Heart right ventricle (tissue), 16 donors: ENCODE measurements around the gene WASF2. TPM values are rescaled to one million over a fixed set of nuclear protein-coding genes. Genes with fewer than 3 reads are reported as not detected.

Experiments used
- ATAC-seq, 8 donors: fragments of 200-7000 bp; cut with Tn5 transposase; one replicate each; pipeline ENCODE4 v1.9.1; 2020; ENCODE audit warnings: mild to moderate bottlenecking in 8 of 8, moderate library complexity in 8 of 8, moderate number of reproducible peaks in 1 of 8
- DNase-seq, 2 donors: peaks; one replicate each; pipeline ENCODE4 v3.0.0-alpha.2; 2020
- H3K27ac ChIP-seq, 10 donors: fragments of 200-600 bp; sonication (generic) in 2 of 10; one replicate each; pipeline versions ENCODE4 v1.5.0 to v1.8.0; 2020 to 2022; ENCODE audit warnings: mild to moderate bottlenecking in 3 of 10
- H3K27me3 ChIP-seq, 7 donors: fragments of 200-600 bp; one replicate each; pipeline ENCODE4 v1.8.0; 2021 to 2022; ENCODE audit warnings: mild to moderate bottlenecking in 2 of 7
- H3K36me3 ChIP-seq, 9 donors: fragments of 200-600 bp; sonication (generic) in 1 of 9; one replicate each; pipeline versions ENCODE4 v1.5.0 to v1.8.0; 2020 to 2022; ENCODE audit warnings: mild to moderate bottlenecking in 2 of 9
- H3K4me1 ChIP-seq, 9 donors: fragments of 200-600 bp; sonication (generic) in 1 of 9; one replicate each; pipeline versions ENCODE4 v1.5.0 to v1.8.0; 2020 to 2022; ENCODE audit warnings: mild to moderate bottlenecking in 4 of 9
- H3K4me3 ChIP-seq, 10 donors: fragments of 200-600 bp; sonication (generic) in 2 of 10; one replicate each; pipeline versions ENCODE4 v1.5.0 to v1.8.0; 2020 to 2022; ENCODE audit warnings: mild to moderate bottlenecking in 7 of 10, moderate library complexity in 2 of 10
- H3K9me3 ChIP-seq, 11 donors: fragments of 200-600 bp in 10 of 11; sonication (generic) in 2 of 11; one replicate each; pipeline versions ENCODE4 v1.5.0 to v1.8.0; 2013 to 2022; ENCODE audit warnings: mild to moderate bottlenecking in 2 of 11, control low read depth in 1 of 11, moderate library complexity in 1 of 11
- WGBS, 2 donors: extraction: QIAGEN DNeasy Blood & Tissue Kit; methylation state at CpG; one replicate each; pipeline ENCODE4 v1.1.7; 2013; ENCODE audit warnings: inconsistent platforms in 1 of 2; 5-methylcytosine and 5-hydroxymethylcytosine counted together
- intact Hi-C, 10 donors: fragments of 100-400 bp; cut with DNase I; formaldehyde crosslinking; loops; one replicate each; pipeline versions ENCODE4 v1.11.1 to v1.14.2; 2022
- polyA plus RNA-seq, 2 donors: library from polyadenylated mRNA; stranded (reverse); fragments of 200-250 nt; gene quantifications; one replicate each; pipeline ENCODE4 v1.2.3, GENCODE V29; 2013
- total RNA-seq, 10 donors: library from RNA; stranded (reverse); fragmentation: NEBNext Ultra II Directional in 3 of 10; extraction: Animal tissue kit (Norgen Biotek cat#: 25700) in 3 of 10; gene quantifications; one replicate each; pipeline versions ENCODE4 v1.2.1 to v1.2.4, GENCODE V29; 2021 to 2023
- TF ChIP-seq, protein P1 (sequence below), 9 donors: fragments of 200-600 bp; sonication (generic) in 2 of 9; IDR thresholded peaks; one replicate each; pipeline versions ENCODE4 v1.5.0 to v1.8.0; 2021 to 2022; ENCODE audit warnings: antibody characterized with exemption in 9 of 9, mild to moderate bottlenecking in 5 of 9, moderate library complexity in 1 of 9
- donor health status: Arrhythmogenic right ventricular cardiomyopathy.
- donor health status: ischemic (EF 13 %, LVEDD 7.1; RV severe dilation, severe dysfunction).
- donor health status: healthy with polysubstance abuse.
- donor health status: DM: no; HTN: yes; CAD: no.
- donor health status: DM: no; HTN: no; CAD: no.
- donor health status: ischemic (EF 25% LVEDD 6.9; RV normal size, moderate dysfunction).
- donor health status: ischemic (EF 25% LVEDD 5.7; RV mildly dilated, moderate dysfunction).
- donor health status: healthy.
- donor health status: DM: yes; HTN: yes; CAD: no.
- donor health status: Ischemic cardiomyopathy.
- donor health status: ischemic (EF 35%, LVEDD 5.7; RV mildly dilated, moderate dysfunction).
- donor health status: nonischemic (EF 11% LVEDD 7.7; RV severe dilation, severe dysfunction).
- donor health status: DM: yes; HTN: yes; CAD: no.
- donor health status: PGD.
- donor health status: ischemic (EF 29% LVEDD 5.4; RV normal size, mild dysfunction).
- donor health status: nonischemic (EF 23%, LVEDD 6.1; RV moderate dilation, normal function).

The WASF2 gene
- total and polyA plus RNA-seq, 12 donors, result 19.6 to 75.4 (median 50.5) TPM

DNA sequence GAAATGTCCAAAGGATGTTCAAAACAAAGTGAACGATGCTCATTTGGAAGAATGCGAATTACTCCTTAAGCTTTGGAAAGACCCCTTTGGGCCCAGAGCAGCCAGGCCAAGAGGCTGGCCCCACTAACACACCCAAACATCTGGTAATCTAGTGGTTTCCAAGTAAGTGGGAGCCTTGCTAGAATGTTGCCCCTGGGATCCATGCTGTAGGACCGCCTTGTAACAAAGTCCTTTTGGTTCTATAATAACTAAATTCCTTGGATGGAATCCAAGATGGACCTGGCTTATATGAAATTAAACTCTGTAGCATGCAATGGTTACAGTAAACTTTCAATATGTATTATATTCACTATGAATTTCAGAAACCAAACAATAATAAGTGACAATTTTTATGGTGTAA is 72.3 kb downstream of the WASF2 start:
- no peak for ATAC-seq
- intact Hi-C loops, result loop anchor here in 6 of 10 donors (5.0 to 10.0 kb wide), 4 partner anchors 75 to 190 kb away; partner anchors contain the start of genes WASF2 (in 3 of the 6) and AHDC1 (in 2 of the 6)
- Histone ChIP-seq H3K36me3 (peaks cover 0 to 64% (median 44%) of the 10 kb centered on the region in 9 donors), H3K27ac (peak overlapping the region; percentile 30 to 82 (median 76)), H3K4me3 (no peak overlapping the region), H3K9me3 (no peaks in the 10 kb centered on the region), H3K27me3 (no peaks in the 10 kb centered on the region), H3K4me1 (peaks cover 13 to 81% (median 68%) of the 10 kb centered on the region in 9 donors)
- DNase-seq, result no peak
- 66 to 72% methylated on average over 3 of the region's 3 CpGs for WGBS, 2 donors
- TF ChIP-seq, protein P1, sequence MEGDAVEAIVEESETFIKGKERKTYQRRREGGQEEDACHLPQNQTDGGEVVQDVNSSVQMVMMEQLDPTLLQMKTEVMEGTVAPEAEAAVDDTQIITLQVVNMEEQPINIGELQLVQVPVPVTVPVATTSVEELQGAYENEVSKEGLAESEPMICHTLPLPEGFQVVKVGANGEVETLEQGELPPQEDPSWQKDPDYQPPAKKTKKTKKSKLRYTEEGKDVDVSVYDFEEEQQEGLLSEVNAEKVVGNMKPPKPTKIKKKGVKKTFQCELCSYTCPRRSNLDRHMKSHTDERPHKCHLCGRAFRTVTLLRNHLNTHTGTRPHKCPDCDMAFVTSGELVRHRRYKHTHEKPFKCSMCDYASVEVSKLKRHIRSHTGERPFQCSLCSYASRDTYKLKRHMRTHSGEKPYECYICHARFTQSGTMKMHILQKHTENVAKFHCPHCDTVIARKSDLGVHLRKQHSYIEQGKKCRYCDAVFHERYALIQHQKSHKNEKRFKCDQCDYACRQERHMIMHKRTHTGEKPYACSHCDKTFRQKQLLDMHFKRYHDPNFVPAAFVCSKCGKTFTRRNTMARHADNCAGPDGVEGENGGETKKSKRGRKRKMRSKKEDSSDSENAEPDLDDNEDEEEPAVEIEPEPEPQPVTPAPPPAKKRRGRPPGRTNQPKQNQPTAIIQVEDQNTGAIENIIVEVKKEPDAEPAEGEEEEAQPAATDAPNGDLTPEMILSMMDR (IDR thresholded peaks at IDR 0.05), result no peak

DNA sequence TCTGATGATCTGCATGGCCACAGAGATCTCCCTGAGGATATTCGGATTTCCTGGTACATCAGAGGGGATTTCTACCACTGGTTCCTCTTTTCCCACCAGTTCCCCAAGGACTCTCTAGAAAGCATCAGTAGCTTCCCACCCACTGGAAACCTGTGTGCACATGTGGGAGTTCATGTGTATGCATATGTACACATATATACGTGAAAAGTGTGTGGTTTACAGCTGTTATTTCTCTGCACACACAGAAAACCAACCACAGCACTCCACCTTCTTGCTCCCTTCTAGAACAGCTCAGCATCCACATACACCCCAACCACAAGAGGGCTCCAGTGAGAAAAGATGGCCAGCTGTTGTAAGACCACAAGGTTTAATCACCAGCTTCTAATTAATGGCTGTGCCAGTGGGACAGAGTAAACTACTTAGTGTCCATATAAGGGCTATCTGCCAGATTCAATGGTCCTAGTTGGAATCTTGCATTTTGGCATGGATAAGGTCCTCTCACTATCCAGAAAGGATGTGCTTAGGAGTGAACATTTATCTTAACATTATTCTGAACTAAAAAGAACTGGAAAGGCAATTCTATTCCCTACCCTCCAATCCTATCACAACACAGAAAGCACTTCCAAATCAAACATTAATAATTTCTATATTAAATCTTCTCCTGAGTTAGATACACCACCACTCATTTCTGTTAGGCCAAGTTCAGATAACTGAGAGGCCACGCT is 73.4 kb downstream of the WASF2 start:
- H3K27ac ChIP-seq, result peak overlapping the region in 5 of 10 donors; percentile 11 to 82 (median 67)
- intact Hi-C loops, result loop anchor here in 6 of 10 donors (1.0 to 10.0 kb wide), 5 partner anchors 76 to 191 kb away; partner anchors contain the start of genes WASF2 (in 3 of the 6) and AHDC1 (in 2 of the 6)
- H3K36me3 ChIP-seq, result peaks cover 0 to 76% (median 55%) of the 10 kb centered on the region in 9 donors
- peaks cover 13 to 76% (median 58%) of the 10 kb centered on the region in 9 donors for H3K4me1 ChIP-seq
- no peaks in the 10 kb centered on the region for H3K27me3 ChIP-seq
- TF ChIP-seq, protein P1 (IDR thresholded peaks at IDR 0.05), result peak; percentile 24 to 79 (median 67)
- ATAC-seq, result peak in 7 of 8 donors; percentile 26 to 61 (median 45)
- WGBS, 2 donors, result 69 to 83% methylated on average over 3 of the region's 3 CpGs
- H3K4me3 ChIP-seq, result no peak overlapping the region
- H3K9me3 ChIP-seq, result no peaks in the 10 kb centered on the region
- DNase-seq, result peak in 1 of 2 donors; percentile 54

DNA sequence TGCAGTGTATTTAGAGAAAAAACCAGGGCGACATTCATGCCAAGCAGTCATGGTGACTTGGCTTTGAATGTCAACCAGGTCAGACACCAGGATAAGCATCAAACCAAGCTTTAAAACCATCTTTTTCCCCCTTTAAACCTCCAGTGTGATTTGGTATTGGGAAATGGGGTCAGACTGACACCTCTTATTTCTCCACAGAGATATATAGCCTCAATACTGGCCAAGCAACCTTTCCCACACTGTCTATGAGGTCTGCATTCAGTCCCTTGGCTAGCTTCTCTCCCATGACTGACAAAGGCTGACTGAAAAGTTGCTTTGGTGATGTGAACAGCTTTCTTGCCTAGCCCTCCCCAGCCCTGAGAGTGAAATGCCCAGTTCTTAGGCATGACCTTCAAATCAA is 75.9 kb downstream of the WASF2 start:
- intact Hi-C loops, result loop anchor here in 1 of 10 donors (10.0 kb wide), 1 partner anchor 191 kb away; the partner anchor contains the start of gene AHDC1
- no peaks in the 10 kb centered on the region for H3K27me3 ChIP-seq
- 89 to 92% methylated on average over 1 of the region's 1 CpG for WGBS, 2 donors
- peaks cover 13 to 54% (median 46%) of the 10 kb centered on the region in 9 donors for H3K4me1 ChIP-seq
- H3K9me3 ChIP-seq, result no peaks in the 10 kb centered on the region
- H3K27ac ChIP-seq, result peak overlapping the region in 5 of 10 donors; percentile 30 to 66 (median 49)
- ATAC-seq (no peak), DNase-seq (no peak)
- TF ChIP-seq, protein P1 (IDR thresholded peaks at IDR 0.05), result no peak
- peaks cover 0 to 100% (median 72%) of the 10 kb centered on the region in 9 donors for H3K36me3 ChIP-seq
- H3K4me3 ChIP-seq, result no peak overlapping the region

DNA sequence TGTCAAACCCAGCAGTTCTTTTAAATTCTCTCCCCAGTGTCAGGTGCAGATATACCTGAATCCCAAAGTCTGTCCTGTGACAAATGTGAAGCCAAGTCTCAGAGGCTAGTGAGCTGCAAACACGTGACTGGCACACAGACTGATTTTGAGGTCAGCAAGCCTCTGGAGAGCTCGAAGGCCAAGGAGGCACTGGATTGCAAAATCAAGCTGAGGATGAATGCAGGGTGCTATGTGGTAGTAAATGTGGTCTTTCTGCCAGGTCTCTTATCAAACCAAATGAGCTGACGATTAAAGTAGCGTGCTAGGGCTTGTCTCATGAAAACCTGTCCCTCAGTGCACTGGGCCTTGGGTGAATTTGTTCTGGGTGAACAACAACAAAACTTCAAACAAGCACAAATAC is 77.0 kb downstream of the WASF2 start:
- Histone ChIP-seq H3K36me3 (peaks cover 0 to 100% (median 73%) of the 10 kb centered on the region in 9 donors), H3K9me3 (no peaks in the 10 kb centered on the region), H3K27me3 (no peaks in the 10 kb centered on the region), H3K4me3 (no peak overlapping the region), H3K4me1 (peaks cover 9 to 43% (median 35%) of the 10 kb centered on the region in 9 donors), H3K27ac (peak overlapping the region in 8 of 10 donors; percentile 30 to 66 (median 36))
- TF ChIP-seq, protein P1 (IDR thresholded peaks at IDR 0.05), result no peak
- ATAC-seq (peak in 6 of 8 donors; percentile 36 to 81 (median 64)), DNase-seq (no peak)
- 42 to 51% methylated on average over 4 of the region's 4 CpGs for WGBS, 2 donors
- intact Hi-C loops, result loop anchor here in 1 of 10 donors (10.0 kb wide), 1 partner anchor 192 kb away; the partner anchor contains the start of gene AHDC1
